GM21529 (cell line): ENCODE measurements around the gene REL.

Experiments used
- ATAC-seq: cut with Tn5 transposase; IDR thresholded peaks from one replicate; pipeline ENCODE4 v1.9.1; 2021; ENCODE audit not compliant: unreplicated experiment

REL gene

DNA sequence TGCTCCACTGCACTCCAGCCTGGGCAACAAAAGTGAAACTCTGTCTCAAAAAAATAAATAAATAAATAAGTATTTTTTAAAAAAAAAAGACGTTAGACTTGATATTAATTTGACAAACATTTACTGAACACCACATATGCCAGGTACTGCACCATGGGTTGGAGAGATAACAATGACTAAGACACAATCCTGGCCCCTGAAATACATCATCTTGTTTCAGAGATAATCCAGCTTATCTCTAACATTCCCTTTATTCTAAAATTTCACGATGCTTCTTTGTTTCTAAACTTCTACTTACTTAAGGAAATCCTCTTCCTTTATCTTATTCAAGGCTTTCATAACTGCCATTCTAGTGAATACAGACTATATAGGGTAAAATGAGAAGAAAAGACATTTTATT lies 81.2 kb downstream of the REL start:
- ATAC-seq, result no peak

DNA sequence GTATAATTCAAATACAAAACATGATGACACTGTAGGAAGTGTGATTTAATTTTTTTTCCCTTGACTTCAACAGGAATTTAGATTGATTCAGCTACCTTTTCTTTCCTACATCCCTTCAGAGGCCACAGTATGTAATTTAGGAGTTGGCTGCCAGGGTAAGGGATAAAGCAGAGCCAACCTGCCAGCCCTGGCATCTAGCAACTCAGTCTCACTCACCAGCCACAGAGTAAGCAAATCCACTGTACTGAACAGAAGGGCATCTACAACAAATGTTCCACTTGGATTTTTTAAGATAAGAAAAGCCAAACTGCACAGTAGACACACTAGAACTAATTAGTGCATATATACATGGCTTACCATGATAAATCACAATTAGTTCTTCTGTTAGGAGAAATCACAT lies 81.8 kb downstream of the REL start:
- ATAC-seq, result no peak

DNA sequence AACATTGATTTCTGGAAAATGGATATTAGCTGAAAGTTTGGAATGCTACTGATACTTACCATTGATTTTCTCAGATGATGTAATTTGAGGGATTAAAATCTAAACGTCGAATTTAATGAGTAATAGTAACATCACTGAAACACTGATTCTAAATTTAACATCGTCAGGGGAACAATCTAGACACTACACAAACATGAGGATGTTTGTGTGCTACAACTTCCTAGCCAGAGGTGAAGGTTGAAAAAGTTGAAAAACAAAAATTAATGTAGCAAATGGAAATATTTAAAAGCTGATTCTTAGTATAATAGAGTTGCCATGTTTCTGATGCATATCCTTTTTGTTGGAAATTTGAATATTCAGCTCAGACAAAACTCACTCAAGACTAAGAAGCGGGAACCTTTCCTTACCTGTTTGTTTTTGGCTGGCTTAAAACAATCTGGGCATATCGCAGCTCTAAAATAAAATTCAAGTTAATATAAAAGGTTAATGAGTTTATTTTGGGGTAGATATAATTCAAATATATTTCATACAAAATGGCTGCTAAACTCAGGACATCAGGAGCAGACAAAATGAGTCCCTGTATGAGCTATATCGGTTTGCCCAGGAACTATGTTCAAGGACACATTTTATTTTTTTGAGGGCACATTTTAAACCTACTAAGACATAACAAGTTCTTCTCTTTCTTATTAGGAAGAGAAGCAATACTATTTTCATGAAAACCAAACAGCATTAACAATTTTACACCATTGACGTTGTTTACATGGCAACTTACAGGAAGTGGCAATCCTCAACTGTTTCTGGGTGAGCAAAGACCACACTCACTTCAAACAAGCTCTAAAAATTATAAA lies 83.5 kb downstream of the REL start:
- ATAC-seq, result no peak

DNA sequence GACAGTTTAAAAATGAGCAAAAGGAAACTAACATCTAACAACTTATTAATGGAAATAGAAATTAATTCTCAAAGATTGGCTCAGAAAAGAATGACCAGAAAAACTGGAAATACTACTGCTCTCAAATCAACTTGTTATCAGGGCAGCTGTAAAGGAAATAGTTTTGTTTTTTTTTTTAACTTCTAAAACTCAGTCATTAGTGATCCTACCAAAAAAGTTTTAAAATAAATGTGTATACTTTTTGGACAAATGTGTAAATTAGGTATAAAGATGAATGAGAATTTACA lies 84.1 kb downstream of the REL start:
- ATAC-seq, result no peak

DNA sequence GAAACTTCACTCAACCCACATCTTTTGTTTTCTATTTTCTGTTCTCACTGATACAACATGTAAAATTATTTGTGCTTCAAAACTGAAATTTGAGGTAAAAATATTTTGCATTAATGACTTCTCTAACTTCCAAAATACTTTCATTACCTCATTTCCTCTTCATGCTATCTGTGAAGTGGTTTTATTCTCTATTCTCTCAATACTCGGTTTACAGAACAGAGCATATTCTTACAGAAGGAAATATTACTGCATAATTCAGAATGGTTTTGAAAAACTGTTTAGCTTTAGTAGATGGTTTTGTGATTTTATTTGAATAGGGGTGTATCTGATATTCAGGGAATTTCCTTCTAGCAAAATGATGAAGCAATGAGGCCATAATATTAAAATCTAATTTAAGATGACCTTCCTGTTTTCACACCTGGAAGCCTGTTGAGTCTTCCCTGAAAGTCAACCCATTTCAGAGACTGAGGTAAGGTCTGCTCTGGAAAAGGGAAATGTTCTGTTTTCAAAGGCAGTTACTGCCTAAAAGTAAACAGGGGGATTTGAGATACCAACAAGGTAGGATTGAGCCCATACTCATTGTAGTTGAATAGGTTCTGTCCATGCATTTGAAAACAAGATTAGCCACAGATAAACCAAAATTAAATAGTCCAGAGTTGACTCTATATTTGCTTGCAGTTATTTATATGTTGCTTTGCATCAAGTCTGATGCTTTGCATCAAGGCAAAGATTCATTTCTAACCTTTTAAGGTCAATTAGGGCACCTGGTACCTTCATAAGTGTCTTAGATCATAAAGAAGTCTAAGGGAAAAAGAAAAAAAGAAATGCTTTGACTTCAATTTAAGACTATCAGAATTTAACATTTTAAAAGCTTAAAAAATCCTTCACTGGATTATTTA lies 85.4 kb downstream of the REL start:
- ATAC-seq, result peak; percentile 70

DNA sequence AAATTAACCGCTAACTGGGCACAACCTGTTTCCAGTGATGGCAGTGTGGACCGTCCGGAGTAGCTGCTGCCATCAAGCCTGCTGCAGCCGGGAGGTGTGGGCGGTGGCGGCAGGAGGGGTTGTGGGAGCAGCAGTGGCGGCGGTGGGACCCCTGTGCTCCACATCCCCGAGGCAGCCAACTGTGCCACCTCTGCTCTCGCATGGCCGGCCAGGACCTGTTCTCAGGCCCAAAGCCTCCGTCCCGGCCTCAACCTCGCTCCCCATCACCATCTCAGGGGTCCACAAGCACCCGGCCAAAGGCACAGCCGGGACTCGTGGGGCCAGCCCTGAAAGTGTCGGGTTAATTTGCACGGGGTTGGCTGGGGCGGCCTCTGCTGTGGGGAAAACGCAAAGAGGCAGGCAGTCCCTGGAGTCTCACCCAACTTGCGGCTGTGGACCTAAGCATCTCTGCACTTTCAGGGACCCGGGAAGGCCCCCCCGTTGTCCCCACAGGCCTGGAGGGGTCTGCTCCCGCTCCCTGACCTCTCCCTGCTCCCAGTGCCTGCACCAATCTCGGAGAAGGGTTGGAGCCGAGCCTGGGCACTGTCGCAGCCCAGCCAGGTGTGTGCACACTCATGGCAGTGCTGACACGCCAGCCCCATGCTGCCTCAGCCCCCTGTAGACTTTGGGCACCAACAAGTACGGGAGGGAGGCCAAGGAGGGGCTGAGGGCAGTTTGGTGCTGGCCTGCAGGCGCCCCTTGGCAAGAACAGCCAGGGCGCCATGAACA lies 91.7 kb downstream of the REL start:
- ATAC-seq, result peak; percentile 4

DNA sequence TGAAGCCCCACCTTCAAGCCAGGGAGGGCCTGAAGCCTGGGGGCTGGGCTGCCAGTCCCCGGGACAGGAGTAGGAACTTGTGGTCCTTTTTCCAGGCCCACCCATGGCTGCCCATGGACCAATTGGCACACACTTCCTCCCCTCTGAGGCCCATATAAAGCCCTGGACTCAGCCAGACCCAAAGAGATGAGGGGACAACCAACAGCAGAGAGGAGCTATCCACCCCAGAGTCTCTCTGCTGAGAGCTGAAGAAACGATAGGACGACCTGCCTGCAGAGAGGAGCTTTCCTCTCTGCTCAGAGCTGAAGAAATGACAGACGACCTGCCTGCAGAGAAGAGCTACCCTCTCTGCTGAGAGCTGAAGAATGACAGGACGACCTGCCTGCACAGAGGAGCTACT lies 92.3 kb downstream of the REL start:
- ATAC-seq, result no peak

DNA sequence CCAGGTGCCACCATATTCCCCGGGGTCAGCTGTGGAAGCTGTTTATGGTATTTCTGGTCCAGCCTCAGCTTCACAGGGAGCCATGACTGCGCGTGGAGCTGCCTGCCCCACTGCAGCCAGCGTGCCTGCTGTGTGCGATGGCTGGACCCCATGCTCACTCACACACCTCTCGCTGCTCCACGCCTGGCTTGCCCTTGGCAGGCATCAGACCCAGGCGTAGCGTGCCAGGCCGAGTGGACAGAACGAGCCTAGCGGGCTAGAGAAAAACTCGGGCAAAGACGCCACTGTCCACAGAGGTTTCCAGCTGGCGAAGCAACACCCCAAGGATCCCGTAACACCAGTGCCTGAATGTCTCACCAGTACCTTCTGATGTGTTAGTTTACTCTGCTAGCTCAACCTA lies 93.3 kb downstream of the REL start:
- no peak for ATAC-seq
